Measurements from ENCODE around the gene NOVA1. TPM values are rescaled to one million over a fixed set of nuclear protein-coding genes. Genes with fewer than 3 reads are reported as not detected.

NOVA1 gene
- total RNA-seq, 4 donors from 2014 or later: 0.91 to 1.9 (median 1.1) TPM; not detected in 1

GRCh38 chr14:26500028-26500427, 97.8 kb downstream of the NOVA1 start:
- 59 to 68% methylated on average over 2 of the region's 2 CpGs for WGBS, 2 donors
- Histone ChIP-seq H3K27ac (no peak overlapping the region), H3K27me3 (no peaks in the 10 kb centered on the region), H3K4me1 (no peaks in the 10 kb centered on the region), H3K36me3 (no peaks in the 10 kb centered on the region), H3K9me3 (no peaks in the 10 kb centered on the region), H3K4me3 (no peak overlapping the region)
- DNase-seq: no peak
- TF ChIP-seq CTCF (IDR thresholded peaks at IDR 0.05) (no peak), POLR2A (IDR thresholded peaks at IDR 0.05) (no peak)
- intact Hi-C loops (cut with DNase I): no loop called here

- Histone ChIP-seq H3K9me3 (no peaks in the 10 kb centered on the region), H3K27ac (no peak overlapping the region), H3K4me1 (no peaks in the 10 kb centered on the region), H3K27me3 (no peaks in the 10 kb centered on the region), H3K36me3 (no peaks in the 10 kb centered on the region), H3K4me3 (no peak overlapping the region)
- intact Hi-C loops (cut with DNase I): no loop called here
- no peak for DNase-seq
- no peak for TF ChIP-seq POLR2A (IDR thresholded peaks at IDR 0.05)
- TF ChIP-seq CTCF (IDR thresholded peaks at IDR 0.05): no peak
- 82 to 85% methylated on average over 2 of the region's 2 CpGs for WGBS, 2 donors
These were observed 98.3 kb downstream of the NOVA1 start for GRCh38 chr14:26499546-26499945.

DNA sequence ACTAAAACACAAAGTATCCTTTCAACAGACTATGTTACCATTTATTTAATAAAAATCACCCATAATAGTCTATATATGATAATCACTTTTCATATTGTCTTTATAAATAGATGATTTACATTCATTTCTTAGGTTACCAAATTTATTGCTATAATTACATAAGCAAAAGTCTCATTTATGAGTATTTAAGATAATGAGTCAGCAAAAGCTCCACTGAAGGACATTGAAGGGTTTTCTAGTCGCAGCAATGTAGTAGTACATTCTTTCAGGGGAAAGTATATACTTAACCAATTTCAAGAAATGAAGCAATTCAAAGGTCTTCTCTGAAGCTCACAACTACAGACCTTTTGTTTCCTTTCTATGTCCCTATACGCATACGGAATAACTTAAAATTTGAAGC, 110.9 kb downstream of the NOVA1 start:
- DNase-seq: no peak
- Histone ChIP-seq H3K27me3 (no peaks in the 10 kb centered on the region), H3K36me3 (no peaks in the 10 kb centered on the region), H3K27ac (no peak overlapping the region), H3K4me3 (no peak overlapping the region), H3K9me3 (no peaks in the 10 kb centered on the region), H3K4me1 (no peaks in the 10 kb centered on the region)
- intact Hi-C loops (cut with DNase I): no loop called here
- TF ChIP-seq CTCF (IDR thresholded peaks at IDR 0.05): no peak
- TF ChIP-seq POLR2A (IDR thresholded peaks at IDR 0.05): no peak
- WGBS, 2 donors: 89 to 96% methylated on average over 3 of the region's 3 CpGs

DNA sequence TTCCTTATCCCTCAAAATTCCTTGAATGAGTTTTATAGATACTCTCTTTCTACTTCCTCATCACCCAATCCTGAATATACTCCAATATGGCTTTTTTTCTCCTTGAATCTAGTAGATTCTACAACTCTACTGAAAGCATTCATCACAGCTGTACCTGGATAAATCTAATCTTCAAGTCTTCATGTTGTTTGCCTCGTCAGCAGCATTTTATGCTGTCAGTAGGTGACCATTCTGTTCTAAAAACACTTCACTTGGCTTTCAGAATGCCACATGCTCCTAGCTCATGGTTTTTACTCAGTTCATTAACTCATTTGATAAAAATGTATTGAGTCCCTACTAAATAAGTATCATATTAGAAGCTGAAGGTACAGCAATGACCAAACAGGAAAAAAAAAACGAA, 113.3 kb downstream of the NOVA1 start:
- Histone ChIP-seq H3K36me3 (no peaks in the 10 kb centered on the region), H3K9me3 (no peaks in the 10 kb centered on the region), H3K27me3 (no peaks in the 10 kb centered on the region), H3K4me1 (no peaks in the 10 kb centered on the region), H3K4me3 (no peak overlapping the region), H3K27ac (no peak overlapping the region)
- intact Hi-C loops (cut with DNase I): no loop called here
- no peak for DNase-seq
- no peak for TF ChIP-seq POLR2A (IDR thresholded peaks at IDR 0.05)
- 74 to 79% methylated on average over 2 of the region's 2 CpGs for WGBS, 2 donors

- no peak overlapping the region for H3K27ac ChIP-seq
- intact Hi-C loops (cut with DNase I): no loop called here
These were observed 118.9 kb downstream of the NOVA1 start for GRCh38 chr14:26478967-26479366.

More at GRCh38 chr14:26478967-26479366, 118.9 kb downstream of the NOVA1 start:
- Histone ChIP-seq H3K4me1 (no peaks in the 10 kb centered on the region), H3K27me3 (no peaks in the 10 kb centered on the region), H3K36me3 (no peaks in the 10 kb centered on the region), H3K9me3 (no peaks in the 10 kb centered on the region), H3K4me3 (no peak overlapping the region)
- no peak for DNase-seq
- TF ChIP-seq CTCF (IDR thresholded peaks at IDR 0.05): no peak
- no peak for TF ChIP-seq POLR2A (IDR thresholded peaks at IDR 0.05)
- 91 to 92% methylated on average over 4 of the region's 4 CpGs for WGBS, 2 donors

Measured in esophagus squamous epithelium (tissue), 5 donors.